ENCODE data around the gene PTPRD.
A peak's percentile ranks its signal among the peaks of the same experiment; 100 is the strongest.

PTPRD gene

GRCh38 chr9:9674461-9674860 lies 938.3 kb downstream of the PTPRD start:
- no peaks in the 10 kb centered on the region for H3K36me3 ChIP-seq (ENCODE audit: insufficient read depth, insufficient read length, low read length)
- no peak overlapping the region for H3K4me3 ChIP-seq (ENCODE audit: insufficient read length, low read depth)
- H3K9ac ChIP-seq (ENCODE audit: insufficient read length, low read depth) = no peak overlapping the region
- TF ChIP-seq ZNF274 (IDR thresholded peaks at IDR 0.05; ENCODE audit: low read depth, low read length) (no peak), YY1 (IDR thresholded peaks at IDR 0.05; ENCODE audit: insufficient read depth, insufficient read length) (no peak), SUZ12 (IDR thresholded peaks at IDR 0.05; ENCODE audit: extremely low read depth, insufficient read depth, insufficient read length) (no peak)
- no peaks in the 10 kb centered on the region for H3K27me3 ChIP-seq (ENCODE audit: insufficient read depth, insufficient read length)
- no peaks in the 10 kb centered on the region for H3K4me1 ChIP-seq (ENCODE audit: insufficient read depth, insufficient read length)
- DNase-seq (ENCODE audit: low read depth, low spot score) = no peak
- no peaks in the 10 kb centered on the region for H3K9me3 ChIP-seq (ENCODE audit: insufficient read depth, low read length)

GRCh38 chr9:9670454-9670853 lies 942.3 kb downstream of the PTPRD start:
- TF ChIP-seq ZNF274 (IDR thresholded peaks at IDR 0.05; ENCODE audit: low read depth, low read length) (no peak), SUZ12 (IDR thresholded peaks at IDR 0.05; ENCODE audit: extremely low read depth, insufficient read depth, insufficient read length) (no peak), YY1 (IDR thresholded peaks at IDR 0.05; ENCODE audit: insufficient read depth, insufficient read length) (no peak)
- no peaks in the 10 kb centered on the region for H3K9me3 ChIP-seq (ENCODE audit: insufficient read depth, low read length)
- H3K4me3 ChIP-seq (ENCODE audit: insufficient read length, low read depth) = no peak overlapping the region
- no peak for DNase-seq (ENCODE audit: low read depth, low spot score)
- no peak overlapping the region for H3K9ac ChIP-seq (ENCODE audit: insufficient read length, low read depth)
- no peaks in the 10 kb centered on the region for H3K36me3 ChIP-seq (ENCODE audit: insufficient read depth, insufficient read length, low read length)
- H3K4me1 ChIP-seq (ENCODE audit: insufficient read depth, insufficient read length) = no peaks in the 10 kb centered on the region
- H3K27me3 ChIP-seq (ENCODE audit: insufficient read depth, insufficient read length) = no peaks in the 10 kb centered on the region

GRCh38 chr9:9645006-9645405 lies 967.8 kb downstream of the PTPRD start:
- H3K36me3 ChIP-seq (ENCODE audit: insufficient read depth, insufficient read length, low read length) = no peaks in the 10 kb centered on the region
- no peak for TF ChIP-seq SUZ12 (IDR thresholded peaks at IDR 0.05; ENCODE audit: extremely low read depth, insufficient read depth, insufficient read length)
- H3K27me3 ChIP-seq (ENCODE audit: insufficient read depth, insufficient read length) = no peaks in the 10 kb centered on the region
- no peak for DNase-seq (ENCODE audit: low read depth, low spot score)
- H3K9me3 ChIP-seq (ENCODE audit: insufficient read depth, low read length) = no peaks in the 10 kb centered on the region
- H3K4me1 ChIP-seq (ENCODE audit: insufficient read depth, insufficient read length) = no peaks in the 10 kb centered on the region
- H3K9ac ChIP-seq (ENCODE audit: insufficient read length, low read depth) = no peak overlapping the region
- no peak overlapping the region for H3K4me3 ChIP-seq (ENCODE audit: insufficient read length, low read depth)

- H3K4me1 ChIP-seq (ENCODE audit: insufficient read depth, insufficient read length) = no peaks in the 10 kb centered on the region
- H3K27me3 ChIP-seq (ENCODE audit: insufficient read depth, insufficient read length) = no peaks in the 10 kb centered on the region
- H3K36me3 ChIP-seq (ENCODE audit: insufficient read depth, insufficient read length, low read length) = no peaks in the 10 kb centered on the region
- DNase-seq (ENCODE audit: low read depth, low spot score) = peak; percentile 11
- no peak for TF ChIP-seq YY1 (IDR thresholded peaks at IDR 0.05; ENCODE audit: insufficient read depth, insufficient read length)
- TF ChIP-seq SUZ12 (IDR thresholded peaks at IDR 0.05; ENCODE audit: extremely low read depth, insufficient read depth, insufficient read length) = no peak
- TF ChIP-seq ZNF274 (IDR thresholded peaks at IDR 0.05; ENCODE audit: low read depth, low read length) = no peak
- H3K9me3 ChIP-seq (ENCODE audit: insufficient read depth, low read length) = no peaks in the 10 kb centered on the region
- no peak overlapping the region for H3K9ac ChIP-seq (ENCODE audit: insufficient read length, low read depth)
- H3K4me3 ChIP-seq (ENCODE audit: insufficient read length, low read depth) = no peak overlapping the region
Measured at GRCh38 chr9:9631284-9631683, 981.5 kb downstream of the PTPRD start.

- Histone ChIP-seq H3K4me1 (ENCODE audit: insufficient read depth, insufficient read length) (no peaks in the 10 kb centered on the region), H3K27me3 (ENCODE audit: insufficient read depth, insufficient read length) (no peaks in the 10 kb centered on the region), H3K9ac (ENCODE audit: insufficient read length, low read depth) (no peak overlapping the region), H3K36me3 (ENCODE audit: insufficient read depth, insufficient read length, low read length) (no peaks in the 10 kb centered on the region), H3K9me3 (ENCODE audit: insufficient read depth, low read length) (no peaks in the 10 kb centered on the region), H3K4me3 (ENCODE audit: insufficient read length, low read depth) (no peak overlapping the region)
- TF ChIP-seq ZNF274 (IDR thresholded peaks at IDR 0.05; ENCODE audit: low read depth, low read length) (no peak), SUZ12 (IDR thresholded peaks at IDR 0.05; ENCODE audit: extremely low read depth, insufficient read depth, insufficient read length) (no peak), YY1 (IDR thresholded peaks at IDR 0.05; ENCODE audit: insufficient read depth, insufficient read length) (no peak)
- no peak for DNase-seq (ENCODE audit: low read depth, low spot score)
Measured at GRCh38 chr9:9625248-9625647, 987.6 kb downstream of the PTPRD start.

- no peaks in the 10 kb centered on the region for H3K27me3 ChIP-seq (ENCODE audit: insufficient read depth, insufficient read length)
- no peak overlapping the region for H3K4me3 ChIP-seq (ENCODE audit: insufficient read length, low read depth)
- no peak for DNase-seq (ENCODE audit: low read depth, low spot score)
- TF ChIP-seq SUZ12 (IDR thresholded peaks at IDR 0.05; ENCODE audit: extremely low read depth, insufficient read depth, insufficient read length) = no peak
- TF ChIP-seq YY1 (IDR thresholded peaks at IDR 0.05; ENCODE audit: insufficient read depth, insufficient read length) = no peak
- TF ChIP-seq ZNF274 (IDR thresholded peaks at IDR 0.05; ENCODE audit: low read depth, low read length) = no peak
- no peak overlapping the region for H3K9ac ChIP-seq (ENCODE audit: insufficient read length, low read depth)
- H3K4me1 ChIP-seq (ENCODE audit: insufficient read depth, insufficient read length) = no peaks in the 10 kb centered on the region
- H3K36me3 ChIP-seq (ENCODE audit: insufficient read depth, insufficient read length, low read length) = no peaks in the 10 kb centered on the region
- no peaks in the 10 kb centered on the region for H3K9me3 ChIP-seq (ENCODE audit: insufficient read depth, low read length)
Measured at GRCh38 chr9:9623506-9623905, 989.3 kb downstream of the PTPRD start.

GRCh38 chr9:9621355-9621940 lies 991.4 kb downstream of the PTPRD start:
- DNase-seq (ENCODE audit: low read depth, low spot score) = no peak
- Histone ChIP-seq H3K9ac (ENCODE audit: insufficient read length, low read depth) (no peak overlapping the region), H3K9me3 (ENCODE audit: insufficient read depth, low read length) (no peaks in the 10 kb centered on the region), H3K4me3 (ENCODE audit: insufficient read length, low read depth) (no peak overlapping the region), H3K36me3 (ENCODE audit: insufficient read depth, insufficient read length, low read length) (no peaks in the 10 kb centered on the region), H3K4me1 (ENCODE audit: insufficient read depth, insufficient read length) (no peaks in the 10 kb centered on the region), H3K27me3 (ENCODE audit: insufficient read depth, insufficient read length) (no peaks in the 10 kb centered on the region)
- TF ChIP-seq YY1 (IDR thresholded peaks at IDR 0.05; ENCODE audit: insufficient read depth, insufficient read length) (no peak), SUZ12 (IDR thresholded peaks at IDR 0.05; ENCODE audit: extremely low read depth, insufficient read depth, insufficient read length) (no peak), ZNF274 (IDR thresholded peaks at IDR 0.05; ENCODE audit: low read depth, low read length) (no peak)
